ENCODE data around the gene TMEM248. TPM values are rescaled to one million over a fixed set of nuclear protein-coding genes. Genes with fewer than 3 reads are reported as not detected.

TMEM248 gene
- total and polyA plus RNA-seq, 2 of the 13 experiments (the other 11 are each of a cell fraction or from before 2014, with no cell fraction given), result 54.3 to 109 TPM

DNA sequence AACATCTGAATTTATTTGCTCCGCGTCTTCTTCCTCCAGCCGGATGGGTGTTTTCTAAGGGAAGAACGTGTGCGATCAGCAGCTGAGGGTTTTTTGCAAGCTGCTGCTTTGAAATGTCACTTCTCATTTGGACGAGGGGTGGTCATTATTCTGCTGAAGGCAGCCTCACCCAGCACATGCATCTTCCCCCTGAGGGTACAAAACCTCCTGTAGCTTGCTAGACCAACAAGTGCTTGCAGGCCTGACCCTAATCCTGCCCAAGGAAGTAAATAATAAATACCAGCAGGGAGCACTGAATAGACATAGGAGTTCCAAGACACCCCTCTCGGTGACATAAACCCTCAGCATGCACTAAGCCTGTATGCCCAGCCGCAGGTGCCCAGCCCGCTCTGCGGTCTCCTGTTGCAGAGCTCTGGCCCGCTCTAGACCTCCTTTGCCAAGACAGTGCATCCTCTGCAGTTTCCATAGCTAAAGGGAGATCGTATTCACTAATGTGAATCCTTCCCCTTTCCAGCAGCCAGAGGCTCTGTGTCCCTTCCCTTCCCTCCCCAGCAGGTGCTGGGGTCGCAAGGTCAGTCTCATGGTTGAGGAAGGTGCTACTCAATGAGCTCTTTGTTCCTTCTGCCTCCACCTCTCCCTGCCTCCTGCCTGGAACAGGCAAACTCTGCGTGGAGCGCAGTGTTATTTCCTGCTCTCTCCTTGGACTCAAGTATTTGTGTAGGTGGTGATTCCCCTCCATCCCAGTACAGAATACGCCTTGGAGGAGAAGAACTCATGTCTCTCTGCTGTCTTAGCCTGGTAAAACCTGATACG is 37.7 kb downstream of the TMEM248 start:
- Histone ChIP-seq H3K4me2 (ENCODE audit: low read depth, low read length) (no peak overlapping the region), H4K20me1 (ENCODE audit: insufficient read depth, low read length) (no peaks in the 10 kb centered on the region), H3K4me3 (replicated peaks in 1 of 3; ENCODE audit: insufficient read depth in 1 of 3, low read depth in 2 of 3, low read length in 3 of 3) (no peak overlapping the region), H3K9me3 (ENCODE audit: low read length) (no peaks in the 10 kb centered on the region), H2AFZ (ENCODE audit: low read length) (no peak overlapping the region), H3K9ac (ENCODE audit: insufficient read depth, low read depth, low read length) (no peak overlapping the region), H3K36me3 (replicated peaks in 1 of 2; ENCODE audit: control insufficient read depth in 1 of 2, insufficient read depth in 2 of 2, low read length in 2 of 2) (peaks cover 8 to 40% of the 10 kb centered on the region in 2 experiments), H3K27me3 (ENCODE audit: control insufficient read depth in 1 of 2, insufficient read depth in 2 of 2, low read length in 2 of 2) (no peaks in the 10 kb centered on the region), H3K27ac (ENCODE audit: extremely low read length, insufficient read depth, low read length) (peak overlapping the region; percentile 13), H3K79me2 (ENCODE audit: insufficient read depth, low read length) (no peaks in the 10 kb centered on the region), H3K4me1 (ENCODE audit: insufficient read depth, low read length) (peaks cover 25% of the 10 kb centered on the region)
- ATAC-seq, result peak; percentile 54
- in situ Hi-C loops (cut with HindIII; ENCODE audit: extremely low pct_ligation_motif_present, low pct_unique_long_range_greater_than_20kb), result no loop called here
- DNase-seq (ENCODE audit: low spot score), result no peak
- intact Hi-C loops (cut with micrococcal nuclease; ENCODE audit: unreplicated experiment), result no loop called here
- no TSS peak for BruUV-seq (replicated peaks)
- CTCF ChIA-PET (ENCODE audit: low intra/inter-chr PET ratio, low total read pairs), result no interaction called here
- POLR2A ChIA-PET, result no interaction called here
- peak in 1 of 2 experiments; percentile 65; a peak in 2 of 4 replicates for TF ChIP-seq NR2F1 (CRISPR knock-in tag; IDR thresholded peaks at IDR 0.05)
- TF ChIP-seq XRCC5 (optimal IDR thresholded peaks at IDR 0.05; ENCODE audit: low read length), result peak; percentile 41
- no peak for TF ChIP-seq SIX4 (CRISPR knock-in tag; IDR thresholded peaks at IDR 0.05)
- peak; percentile 70 for TF ChIP-seq NR2F6 (IDR thresholded peaks at IDR 0.05)
- peak; percentile 73 for TF ChIP-seq NR2F6 (CRISPR knock-in tag; IDR thresholded peaks at IDR 0.05)
- FAIRE-seq, result no peak
- 89% methylated on average over 17 of the region's 17 CpGs for WGBS (ENCODE audit: low lambda C conversion rate)

GRCh38 chr7:66960192-66960591 is 39.2 kb downstream of the TMEM248 start:
- FAIRE-seq (no peak), DNase-seq (ENCODE audit: low spot score) (no peak), ATAC-seq (peak; percentile 75)
- H3K4me2 ChIP-seq (ENCODE audit: low read depth, low read length), result no peak overlapping the region
- TF ChIP-seq RARA (CRISPR knock-in tag; IDR thresholded peaks at IDR 0.05) (0 out of 2 replicates have a peak, but pooled peaks have one; percentile 27), HNF4A (CRISPR knock-in tag; IDR thresholded peaks at IDR 0.05) (peak; percentile 23; the same call in 1 of the 2 replicates), ZNF558 (CRISPR knock-in tag; IDR thresholded peaks at IDR 0.05; ENCODE audit: borderline replicate concordance) (no peak), ZNF883 (CRISPR knock-in tag; IDR thresholded peaks at IDR 0.05; ENCODE audit: not compliant biosample characterization) (no peak), TEAD3 (CRISPR knock-in tag; optimal IDR thresholded peaks at IDR 0.05; ENCODE audit: borderline replicate concordance) (peak; percentile 87), ZNF460 (CRISPR knock-in tag; IDR thresholded peaks at IDR 0.05; ENCODE audit: borderline replicate concordance) (peak; percentile 13; the same call in 1 of the 2 replicates)
- 74% methylated on average over 4 of the region's 4 CpGs for WGBS (ENCODE audit: low lambda C conversion rate)
- intact Hi-C loops (cut with micrococcal nuclease; ENCODE audit: unreplicated experiment), result no loop called here
- H3K4me3 ChIP-seq (replicated peaks in 1 of 3; ENCODE audit: insufficient read depth in 1 of 3, low read depth in 2 of 3, low read length in 3 of 3), result no peak overlapping the region
- no peaks in the 10 kb centered on the region for H3K27me3 ChIP-seq (ENCODE audit: control insufficient read depth in 1 of 2, insufficient read depth in 2 of 2, low read length in 2 of 2)
- in situ Hi-C loops (cut with HindIII; ENCODE audit: extremely low pct_ligation_motif_present, low pct_unique_long_range_greater_than_20kb), result no loop called here
- H2AFZ ChIP-seq (ENCODE audit: low read length), result no peak overlapping the region
- peaks cover 4 to 31% of the 10 kb centered on the region in 2 experiments for H3K36me3 ChIP-seq (replicated peaks in 1 of 2; ENCODE audit: control insufficient read depth in 1 of 2, insufficient read depth in 2 of 2, low read length in 2 of 2)
- H3K79me2 ChIP-seq (ENCODE audit: insufficient read depth, low read length), result no peaks in the 10 kb centered on the region
- H3K4me1 ChIP-seq (ENCODE audit: insufficient read depth, low read length), result peaks cover 25% of the 10 kb centered on the region
- H3K9ac ChIP-seq (ENCODE audit: insufficient read depth, low read depth, low read length), result no peak overlapping the region
- POLR2A ChIA-PET, result no interaction called here
- H3K9me3 ChIP-seq (ENCODE audit: low read length), result no peaks in the 10 kb centered on the region
- H3K27ac ChIP-seq (ENCODE audit: extremely low read length, insufficient read depth, low read length), result no peak overlapping the region
- no peaks in the 10 kb centered on the region for H4K20me1 ChIP-seq (ENCODE audit: insufficient read depth, low read length)
- CTCF ChIA-PET (ENCODE audit: low intra/inter-chr PET ratio, low total read pairs), result no interaction called here
- no TSS peak for BruUV-seq (replicated peaks)
